ENCODE results near the gene INPP4A. TPM values are rescaled to one million over a fixed set of nuclear protein-coding genes. Genes with fewer than 3 reads are reported as not detected.

Gene INPP4A
- total RNA-seq, 4 donors from 2014 or later = 7.4 to 17.9 (median 9.4) TPM

DNA sequence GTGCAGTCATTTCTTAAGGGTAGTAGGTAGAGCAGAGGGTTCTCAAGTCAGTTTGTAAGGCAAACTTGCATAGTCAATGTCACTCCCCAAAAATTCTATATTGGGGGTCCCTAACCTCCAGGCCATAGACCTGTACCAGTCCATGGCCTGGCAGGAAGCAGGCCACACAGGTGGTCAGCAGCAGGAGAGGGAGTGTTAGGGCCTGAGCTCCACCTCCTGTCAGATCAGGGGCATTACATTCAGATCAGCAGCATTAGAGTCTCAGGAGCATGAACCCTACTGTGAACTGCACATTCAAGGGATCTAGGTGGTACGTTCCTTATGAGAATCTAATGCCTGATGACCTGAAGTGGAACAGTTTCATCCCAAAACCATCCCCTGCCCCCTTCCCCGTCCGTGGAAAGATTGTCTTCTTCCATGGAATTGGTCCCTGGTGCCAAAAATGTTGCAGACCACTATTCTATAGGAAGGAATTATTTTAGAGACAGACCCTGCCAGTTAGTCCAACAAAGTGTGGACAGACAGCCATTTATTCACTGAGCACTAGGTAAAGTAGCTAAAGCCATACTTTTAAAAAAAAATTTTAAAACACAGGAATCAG, 157.0 kb downstream of the INPP4A start:
- DNase-seq = no peak
- H3K36me3 ChIP-seq = peaks cover 0 to 67% (median 10%) of the 10 kb centered on the region in 3 donors
- WGBS, 2 donors = 57 to 83% methylated on average over 3 of the region's 3 CpGs

DNA sequence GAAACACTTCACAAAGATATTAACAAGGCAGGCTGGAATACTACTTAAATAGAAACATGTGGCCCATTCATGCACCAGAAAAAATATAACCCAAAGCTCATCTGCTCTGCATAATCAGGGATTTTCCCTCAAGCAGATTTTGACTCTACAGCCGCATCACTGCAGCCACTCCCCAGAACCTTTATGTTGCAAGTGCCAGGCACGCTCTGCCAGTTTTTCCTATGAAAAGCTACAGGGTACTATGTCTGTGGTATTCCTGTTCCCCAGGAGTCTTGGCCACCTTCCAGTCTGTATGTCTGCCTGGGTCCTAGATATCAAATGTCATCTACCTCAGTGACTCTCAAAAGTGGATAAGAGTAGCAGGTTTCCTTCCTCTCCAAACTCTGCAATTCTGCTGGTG, 159.9 kb downstream of the INPP4A start:
- DNase-seq = no peak
- Histone ChIP-seq H3K4me1 (peaks cover 18 to 40% (median 26%) of the 10 kb centered on the region in 3 donors), H3K27me3 (no peaks in the 10 kb centered on the region), H3K36me3 (peaks cover 0 to 45% (median 6%) of the 10 kb centered on the region in 3 donors), H3K27ac (no peak overlapping the region), H3K4me3 (no peak overlapping the region), H3K9me3 (no peaks in the 10 kb centered on the region)
- intact Hi-C loops (cut with DNase I) = no loop called here
- WGBS, 2 donors = 31 to 51% methylated on average over 2 of the region's 2 CpGs
- TF ChIP-seq POLR2A (IDR thresholded peaks at IDR 0.05) = no peak
- TF ChIP-seq, protein P1, sequence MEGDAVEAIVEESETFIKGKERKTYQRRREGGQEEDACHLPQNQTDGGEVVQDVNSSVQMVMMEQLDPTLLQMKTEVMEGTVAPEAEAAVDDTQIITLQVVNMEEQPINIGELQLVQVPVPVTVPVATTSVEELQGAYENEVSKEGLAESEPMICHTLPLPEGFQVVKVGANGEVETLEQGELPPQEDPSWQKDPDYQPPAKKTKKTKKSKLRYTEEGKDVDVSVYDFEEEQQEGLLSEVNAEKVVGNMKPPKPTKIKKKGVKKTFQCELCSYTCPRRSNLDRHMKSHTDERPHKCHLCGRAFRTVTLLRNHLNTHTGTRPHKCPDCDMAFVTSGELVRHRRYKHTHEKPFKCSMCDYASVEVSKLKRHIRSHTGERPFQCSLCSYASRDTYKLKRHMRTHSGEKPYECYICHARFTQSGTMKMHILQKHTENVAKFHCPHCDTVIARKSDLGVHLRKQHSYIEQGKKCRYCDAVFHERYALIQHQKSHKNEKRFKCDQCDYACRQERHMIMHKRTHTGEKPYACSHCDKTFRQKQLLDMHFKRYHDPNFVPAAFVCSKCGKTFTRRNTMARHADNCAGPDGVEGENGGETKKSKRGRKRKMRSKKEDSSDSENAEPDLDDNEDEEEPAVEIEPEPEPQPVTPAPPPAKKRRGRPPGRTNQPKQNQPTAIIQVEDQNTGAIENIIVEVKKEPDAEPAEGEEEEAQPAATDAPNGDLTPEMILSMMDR (IDR thresholded peaks at IDR 0.05) = no peak

More for the DNA sequence above, 157.0 kb downstream of the INPP4A start:
- Histone ChIP-seq H3K9me3 (no peaks in the 10 kb centered on the region), H3K4me1 (peaks cover 5 to 23% (median 9%) of the 10 kb centered on the region in 3 donors), H3K27ac (no peak overlapping the region), H3K27me3 (no peaks in the 10 kb centered on the region), H3K4me3 (no peak overlapping the region)
- intact Hi-C loops (cut with DNase I) = no loop called here
- TF ChIP-seq, protein P1 (IDR thresholded peaks at IDR 0.05) = peak in 5 of 6 experiments; percentile 33 to 54 (median 36)
- no peak for TF ChIP-seq POLR2A (IDR thresholded peaks at IDR 0.05)

DNA sequence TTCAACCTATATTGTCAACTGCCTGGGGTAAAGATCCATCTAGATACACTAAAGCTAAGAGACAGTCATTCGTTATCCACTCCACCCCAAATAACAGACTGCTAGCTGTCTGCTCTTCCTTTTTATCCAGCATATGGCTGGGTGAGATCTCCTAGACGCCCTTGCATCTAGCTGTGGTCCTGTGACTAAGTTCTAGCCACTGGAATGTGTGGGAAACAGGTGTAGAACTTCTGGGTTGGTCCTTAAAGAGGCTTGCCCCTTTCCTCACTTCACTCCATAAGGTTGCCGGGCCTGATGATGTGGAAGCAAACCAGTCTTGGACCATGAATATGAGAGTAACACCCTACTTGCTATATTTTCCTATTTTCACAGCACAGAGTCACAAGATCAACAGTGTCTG, 160.4 kb downstream of the INPP4A start:
- Histone ChIP-seq H3K36me3 (peaks cover 0 to 39% (median 2%) of the 10 kb centered on the region in 3 donors), H3K9me3 (no peaks in the 10 kb centered on the region), H3K27ac (no peak overlapping the region), H3K4me1 (peaks cover 24 to 45% (median 30%) of the 10 kb centered on the region in 3 donors), H3K4me3 (no peak overlapping the region), H3K27me3 (no peaks in the 10 kb centered on the region)
- intact Hi-C loops (cut with DNase I) = loop anchor here (5.0 kb wide), 1 partner anchor 38 kb away; no protein-coding TSS in a partner anchor
- TF ChIP-seq, protein P1 (IDR thresholded peaks at IDR 0.05) = no peak
- TF ChIP-seq POLR2A (IDR thresholded peaks at IDR 0.05) = no peak
- 65 to 66% methylated on average over 2 to 3 of the region's 3 CpGs for WGBS, 2 donors
- DNase-seq = no peak

DNA sequence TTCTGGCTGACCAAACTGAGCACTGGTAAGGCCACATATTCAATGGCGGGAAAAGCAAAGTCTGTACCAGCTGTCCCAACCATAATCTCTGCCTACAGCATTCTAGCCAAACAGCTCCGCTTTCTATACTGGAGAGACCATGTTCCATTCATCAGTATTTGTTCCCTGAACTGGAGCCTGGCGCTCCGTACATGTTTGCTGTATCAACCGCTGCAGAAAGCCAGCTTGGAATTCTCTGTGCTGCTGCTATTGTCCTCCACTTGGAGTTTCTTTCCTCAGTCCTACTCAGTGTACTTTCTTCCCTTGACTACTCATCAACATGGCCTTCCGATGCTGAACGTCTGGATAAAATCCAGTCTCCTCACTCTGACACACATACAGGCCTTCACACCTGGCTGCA, 161.8 kb downstream of the INPP4A start:
- TF ChIP-seq POLR2A (IDR thresholded peaks at IDR 0.05) = no peak
- TF ChIP-seq, protein P1 (IDR thresholded peaks at IDR 0.05) = no peak
- 77 to 86% methylated on average over 7 of the region's 7 CpGs for WGBS, 2 donors
- DNase-seq = no peak
- Histone ChIP-seq H3K4me1 (peaks cover 34 to 59% (median 34%) of the 10 kb centered on the region in 3 donors), H3K27me3 (no peaks in the 10 kb centered on the region), H3K36me3 (peaks cover 0 to 39% (median 0%) of the 10 kb centered on the region in 3 donors), H3K9me3 (no peaks in the 10 kb centered on the region), H3K4me3 (no peak overlapping the region), H3K27ac (no peak overlapping the region)
- intact Hi-C loops (cut with DNase I) = loop anchor here (5.0 kb wide), 1 partner anchor 39 kb away; no protein-coding TSS in a partner anchor

DNA sequence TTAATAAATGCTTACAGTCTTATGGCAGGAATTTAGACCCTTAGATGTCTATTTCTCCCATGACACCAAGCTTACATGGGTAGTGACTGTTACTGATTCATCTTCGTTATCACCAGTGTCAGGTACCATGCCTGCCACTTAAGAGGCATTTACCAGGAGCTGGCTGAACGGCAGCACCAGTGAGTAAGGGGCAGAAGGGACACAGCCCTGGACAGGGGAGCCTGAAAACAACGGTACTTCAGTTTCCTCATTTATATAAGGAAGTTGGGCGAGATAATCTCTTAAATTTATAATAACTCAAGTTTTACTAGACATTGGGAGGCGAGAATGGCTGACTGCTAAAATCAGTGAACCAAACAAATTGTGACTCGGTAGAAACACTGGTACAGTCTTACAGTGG, 162.4 kb downstream of the INPP4A start:
- Histone ChIP-seq H3K27me3 (no peaks in the 10 kb centered on the region), H3K4me3 (peak overlapping the region; percentile 92 to 99 (median 95)), H3K27ac (peak overlapping the region in 2 of 4 donors; percentile 94 to 97), H3K36me3 (peaks cover 0 to 39% (median 0%) of the 10 kb centered on the region in 3 donors), H3K4me1 (peaks cover 34 to 66% (median 34%) of the 10 kb centered on the region in 3 donors), H3K9me3 (no peaks in the 10 kb centered on the region)
- 33 to 63% methylated on average over 6 of the region's 6 CpGs for WGBS, 2 donors
- TF ChIP-seq POLR2A (IDR thresholded peaks at IDR 0.05) = no peak
- DNase-seq = no peak
- intact Hi-C loops (cut with DNase I) = loop anchor here (5.0 kb wide), 1 partner anchor 40 kb away; no protein-coding TSS in a partner anchor

Measured in esophagus squamous epithelium (tissue), 5 donors.